Measurements from ENCODE around the gene NEUROD2.
A peak's percentile ranks its signal among the peaks of the same experiment; 100 is the strongest.

The NEUROD2 gene

DNA sequence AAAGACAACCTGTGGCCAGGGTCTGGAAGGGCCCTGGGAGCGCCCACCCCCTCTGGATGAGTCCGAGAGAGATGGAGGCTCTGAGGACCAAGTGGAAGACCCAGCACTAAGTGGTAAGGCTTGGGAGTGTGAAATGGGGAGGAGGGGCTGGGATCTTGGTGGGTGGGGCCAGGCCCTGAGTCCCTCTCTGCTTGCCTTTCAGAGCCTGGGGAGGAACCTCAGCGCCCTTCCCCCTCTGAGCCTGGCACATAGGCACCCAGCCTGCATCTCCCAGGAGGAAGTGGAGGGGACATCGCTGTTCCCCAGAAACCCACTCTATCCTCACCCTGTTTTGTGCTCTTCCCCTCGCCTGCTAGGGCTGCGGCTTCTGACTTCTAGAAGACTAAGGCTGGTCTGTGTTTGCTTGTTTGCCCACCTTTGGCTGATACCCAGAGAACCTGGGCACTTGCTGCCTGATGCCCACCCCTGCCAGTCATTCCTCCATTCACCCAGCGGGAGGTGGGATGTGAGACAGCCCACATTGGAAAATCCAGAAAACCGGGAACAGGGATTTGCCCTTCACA, 28.0 kb upstream of the NEUROD2 start:
- no peak for DNase-seq (ENCODE audit: low read depth in 2 of 2)

GRCh38 chr17:39634384-39634871, 26.7 kb upstream of the NEUROD2 start:
- no peak for DNase-seq (ENCODE audit: low read depth in 2 of 2)

GRCh38 chr17:39633570-39634183, 26.0 kb upstream of the NEUROD2 start:
- no peak for DNase-seq (ENCODE audit: low read depth in 2 of 2)

DNA sequence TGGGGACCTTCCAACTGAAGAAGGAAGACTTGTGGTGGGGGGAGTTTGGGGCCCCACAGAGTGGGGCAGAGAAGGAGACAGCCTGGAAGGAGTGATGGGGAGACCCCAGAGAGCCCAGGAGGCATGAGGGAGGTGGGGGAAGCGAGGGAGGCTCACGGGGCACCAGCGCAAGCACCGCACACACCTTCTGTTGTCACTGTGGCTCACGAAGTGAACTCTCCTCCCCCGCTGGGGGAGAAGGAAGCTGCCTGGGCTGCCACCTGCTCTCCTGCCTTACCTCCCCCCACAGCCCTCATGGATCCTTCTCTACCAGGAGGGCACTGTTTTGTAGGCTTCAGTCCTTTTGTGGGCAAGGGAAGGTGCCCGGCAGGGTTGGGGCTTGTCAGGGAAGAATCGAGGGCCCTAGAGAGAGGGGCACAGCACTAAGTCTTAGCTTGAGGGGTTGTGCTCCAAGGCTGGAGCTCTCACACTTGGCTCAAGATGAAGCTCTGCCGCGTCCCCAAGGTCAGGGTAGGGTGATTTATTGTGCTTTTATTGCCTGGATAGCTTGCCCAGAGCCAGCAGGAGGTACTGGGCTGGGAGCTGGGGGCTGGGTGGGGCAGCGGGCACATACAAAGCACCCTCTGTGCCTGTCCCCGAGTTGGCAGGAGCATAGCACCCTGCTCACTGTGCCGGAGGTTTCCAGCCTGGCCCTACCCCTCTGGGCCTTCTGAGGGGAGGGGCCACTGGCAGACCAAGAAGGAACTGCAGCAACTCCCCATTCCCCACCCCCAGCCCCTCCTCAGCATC, 24.6 kb upstream of the NEUROD2 start:
- DNase-seq (ENCODE audit: low read depth in 2 of 2): no peak

DNA sequence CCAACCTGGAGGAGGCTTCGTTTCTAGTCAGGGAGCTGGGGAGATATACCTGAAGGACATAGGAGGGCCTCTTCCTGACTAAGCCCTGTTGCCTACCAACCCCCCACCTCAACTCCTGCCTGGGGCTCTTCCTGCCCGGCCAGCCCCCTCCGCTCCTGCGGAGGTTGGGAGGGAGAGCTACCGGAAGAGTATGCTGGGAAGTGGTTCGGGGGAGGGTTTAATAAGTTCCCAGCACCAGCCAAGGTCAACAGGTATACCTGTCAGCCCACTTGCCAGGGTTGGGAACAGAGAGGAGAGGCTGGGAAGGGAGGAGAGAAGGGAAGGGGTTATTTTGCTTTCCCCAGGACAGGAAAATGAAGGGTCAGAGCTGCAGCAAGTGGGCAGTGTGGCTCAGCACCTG, 23.7 kb upstream of the NEUROD2 start:
- no peak for DNase-seq (ENCODE audit: low read depth in 2 of 2)

- no peak for DNase-seq (ENCODE audit: low read depth in 2 of 2)
These were observed 22.2 kb upstream of the NEUROD2 start for GRCh38 chr17:39629898-39630297.

- DNase-seq (ENCODE audit: low read depth in 2 of 2): no peak
These were observed 21.8 kb upstream of the NEUROD2 start for GRCh38 chr17:39629494-39629880.

DNA sequence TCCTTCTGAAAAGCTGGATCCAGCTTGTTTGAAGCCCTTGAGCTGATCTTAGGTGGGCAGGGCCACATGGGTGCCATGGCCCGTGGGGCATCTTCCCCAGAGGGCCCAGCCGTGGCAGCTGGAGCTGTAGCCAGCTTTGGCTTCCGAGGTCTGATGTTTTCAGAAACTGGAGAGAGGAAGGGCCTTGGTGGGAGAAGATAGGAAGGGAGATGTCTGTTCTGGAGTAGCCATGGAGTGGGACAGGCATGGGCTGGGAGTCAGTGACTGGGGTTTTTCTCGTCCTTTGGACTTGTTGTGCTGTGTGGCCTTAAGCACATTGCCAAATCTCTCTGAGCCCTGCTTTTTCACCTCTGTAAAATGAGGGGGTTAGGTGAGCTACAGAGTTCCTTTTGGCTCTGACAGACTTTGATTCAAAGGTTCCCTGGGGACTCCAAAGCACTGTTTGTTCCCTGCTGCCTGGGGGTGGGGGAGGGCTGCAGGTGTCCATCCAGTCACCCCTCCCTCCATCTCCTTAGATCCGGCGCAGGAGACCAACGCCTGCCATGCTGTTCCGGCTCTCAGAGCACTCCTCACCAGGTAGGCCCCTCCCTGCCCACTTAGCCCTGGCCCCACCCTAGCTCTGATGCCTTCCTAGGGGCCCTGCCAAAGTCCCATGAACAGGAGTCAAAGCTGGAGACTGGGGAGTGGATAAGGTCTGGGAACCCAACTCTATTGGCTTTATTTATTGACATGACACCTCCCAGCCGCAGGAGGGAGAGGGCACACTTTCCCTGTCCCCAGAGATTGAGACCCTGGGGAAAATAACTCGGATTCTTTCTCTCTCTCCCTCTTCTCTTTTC, 21.2 kb upstream of the NEUROD2 start:
- no peak for DNase-seq (ENCODE audit: low read depth in 2 of 2)

DNA sequence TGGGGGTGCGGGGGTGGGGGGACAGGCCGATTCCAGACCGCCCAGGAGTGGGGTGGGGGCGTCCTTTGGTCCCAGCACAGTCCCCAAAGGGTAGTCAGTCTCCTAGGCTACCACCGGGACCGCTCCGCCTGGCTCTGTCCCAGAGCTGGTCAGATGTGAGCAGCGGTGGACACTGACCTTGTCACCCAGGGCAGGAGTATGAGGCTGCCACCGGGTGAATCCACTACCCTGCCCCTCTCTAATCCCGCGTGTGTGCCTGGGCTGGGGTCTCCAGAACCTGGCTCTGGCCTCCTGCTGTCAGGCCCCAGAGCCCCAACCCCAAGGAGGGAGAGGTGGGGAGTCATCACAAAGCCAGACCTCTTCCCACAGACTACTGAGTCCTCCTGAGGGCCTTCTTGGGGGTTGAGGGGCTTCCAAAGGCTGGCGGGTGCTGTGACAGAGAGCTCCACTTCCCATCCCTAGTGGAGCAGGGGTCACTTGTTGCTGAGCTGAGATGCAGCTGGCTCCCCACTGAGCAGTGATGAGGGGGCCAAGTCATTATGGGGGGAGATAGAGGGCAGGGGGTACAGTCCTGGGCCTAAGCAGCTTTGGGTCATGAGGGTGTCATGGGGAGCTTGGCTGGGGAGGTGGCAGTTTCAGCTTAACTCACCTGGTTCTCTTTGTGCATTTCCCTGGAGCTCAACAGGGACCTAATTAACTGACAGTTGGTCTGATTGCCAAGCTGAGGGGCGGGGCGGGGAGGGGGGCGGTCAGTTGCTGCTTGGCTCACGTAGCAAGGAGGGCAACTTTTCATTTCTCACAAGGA, 20.2 kb upstream of the NEUROD2 start:
- no peak for DNase-seq (ENCODE audit: low read depth in 2 of 2)

- DNase-seq (ENCODE audit: low read depth in 2 of 2): no peak
These were observed 19.5 kb upstream of the NEUROD2 start for GRCh38 chr17:39627047-39627711.

DNA sequence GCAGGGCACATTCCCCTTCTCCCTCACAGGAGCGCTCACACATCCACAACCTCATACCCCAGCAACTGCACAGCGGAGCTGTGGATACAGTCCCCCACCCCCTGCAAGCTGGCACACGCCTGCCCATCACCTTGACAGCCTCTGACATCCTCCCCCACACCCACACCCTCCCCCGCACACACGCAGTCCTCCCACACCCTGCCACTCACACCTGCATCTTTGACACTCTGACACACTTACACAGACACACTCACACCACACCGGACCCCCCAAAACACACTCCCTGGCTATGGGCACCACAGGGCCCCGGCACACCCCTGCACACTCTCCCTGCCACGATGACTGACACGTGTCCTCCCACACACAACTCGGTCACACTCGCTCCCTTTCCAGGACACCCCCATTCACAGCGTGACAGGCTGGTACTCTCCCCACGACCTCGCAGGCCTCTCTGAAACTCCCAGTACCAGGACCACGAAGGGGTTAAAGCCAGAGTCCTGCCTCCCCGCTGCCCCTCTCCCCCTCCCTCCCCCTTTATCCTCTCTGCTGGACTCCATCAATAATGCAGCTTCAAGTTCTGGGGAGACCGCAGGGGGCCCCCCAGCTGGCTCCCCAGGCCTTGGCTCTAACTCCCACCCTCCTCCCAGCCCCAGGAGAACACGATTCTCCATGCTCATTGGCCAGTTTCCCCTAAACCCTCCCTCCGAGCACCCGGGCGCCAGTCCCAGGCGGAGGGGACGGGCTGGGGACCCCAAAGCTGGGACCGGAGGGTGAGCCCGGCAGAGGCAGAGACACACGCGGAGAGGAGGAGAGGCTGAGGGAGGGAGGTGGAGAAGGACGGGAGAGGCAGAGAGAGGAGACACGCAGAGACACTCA, 18.7 kb upstream of the NEUROD2 start, which contains the start of gene PPP1R1B:
PPP1R1B (plus strand) TSS at position 782 of the 876 bp plus-strand sequence. CDS start 441 bp downstream, outside the sequence.
- DNase-seq (ENCODE audit: low read depth in 2 of 2): no peak

DNA sequence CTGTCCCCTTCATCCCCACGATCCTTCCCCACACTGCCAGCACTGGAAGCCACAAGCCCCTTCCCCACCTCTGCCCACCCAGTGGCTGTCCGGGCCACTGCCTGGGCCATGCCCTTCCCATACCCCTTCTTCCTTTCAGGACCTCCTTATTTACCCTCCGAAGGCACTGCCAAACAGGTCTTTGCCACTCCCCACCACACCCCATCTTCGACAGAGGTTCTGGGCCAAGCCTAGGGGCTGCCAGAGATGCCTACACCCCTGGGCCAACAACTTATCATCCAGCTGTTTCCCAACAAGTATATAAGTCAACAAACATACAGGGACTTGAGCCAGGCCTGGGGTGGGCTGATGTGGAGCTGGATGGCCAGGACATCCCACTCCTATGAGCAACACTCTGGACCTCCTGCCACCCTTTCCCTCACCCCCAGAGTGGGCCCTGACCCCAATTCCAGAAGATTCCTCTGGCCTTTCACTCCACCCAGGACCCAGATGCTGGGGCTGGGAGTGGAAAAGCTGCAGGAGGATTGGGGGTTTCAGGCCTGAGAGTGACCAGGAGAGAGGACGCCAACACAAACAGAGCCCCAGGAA, 17.6 kb upstream of the NEUROD2 start:
- no peak for DNase-seq (ENCODE audit: low read depth in 2 of 2)

DNA sequence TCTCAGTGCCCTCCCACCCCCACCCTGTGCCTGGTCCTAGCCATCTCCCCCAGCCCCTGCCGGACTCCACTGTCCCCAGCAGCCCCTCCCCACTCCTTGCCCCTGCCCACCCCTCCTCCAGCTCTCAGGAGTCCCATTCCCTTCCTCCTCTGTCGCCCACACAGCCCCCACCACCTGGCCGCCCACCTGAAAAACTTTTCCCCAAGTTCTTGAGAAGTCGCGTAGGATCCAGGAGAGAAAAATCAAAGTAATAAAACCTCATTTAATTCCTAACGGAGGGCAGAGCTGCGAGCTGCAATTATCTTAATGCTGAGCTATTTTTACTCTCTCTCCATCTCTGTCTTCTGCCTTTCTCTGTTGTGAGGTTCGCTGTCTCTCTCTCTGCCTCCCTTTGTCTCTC, 16.6 kb upstream of the NEUROD2 start:
- DNase-seq (ENCODE audit: low read depth in 2 of 2): no peak

- DNase-seq (ENCODE audit: low read depth in 2 of 2): peak; percentile 56 to 66
These were observed 15.7 kb upstream of the NEUROD2 start for GRCh38 chr17:39623356-39623950.

DNA sequence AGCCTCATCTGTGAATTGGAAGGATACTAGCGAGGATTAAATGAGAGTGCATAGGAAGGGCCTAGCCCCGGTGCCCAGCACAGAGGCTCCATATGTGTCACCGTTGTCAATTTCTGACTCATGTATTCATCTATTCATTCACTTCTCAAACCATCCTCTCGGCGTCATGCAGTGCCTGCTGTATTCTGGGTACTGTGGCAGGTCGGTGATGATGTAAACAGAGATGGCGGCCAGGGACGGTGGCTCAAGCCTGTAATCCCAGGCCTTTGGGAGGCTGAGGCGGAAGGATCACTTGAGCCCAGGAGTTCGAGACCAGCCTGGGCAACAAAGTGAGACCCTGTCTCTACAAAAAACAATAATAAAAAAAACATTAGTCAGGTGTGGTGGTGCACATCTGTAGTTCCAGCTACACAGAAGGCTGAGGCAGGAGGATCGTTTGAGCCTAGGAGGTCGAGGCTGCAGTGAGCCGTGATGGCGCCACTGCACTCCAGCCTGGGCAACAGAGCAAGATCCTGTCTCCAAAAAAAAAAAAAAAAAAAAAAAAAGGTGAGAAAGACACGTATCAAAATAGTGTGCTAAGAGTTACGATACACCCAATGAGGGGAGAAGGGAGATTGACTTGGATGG, 14.8 kb upstream of the NEUROD2 start:
- no peak for DNase-seq (ENCODE audit: low read depth in 2 of 2)

DNA sequence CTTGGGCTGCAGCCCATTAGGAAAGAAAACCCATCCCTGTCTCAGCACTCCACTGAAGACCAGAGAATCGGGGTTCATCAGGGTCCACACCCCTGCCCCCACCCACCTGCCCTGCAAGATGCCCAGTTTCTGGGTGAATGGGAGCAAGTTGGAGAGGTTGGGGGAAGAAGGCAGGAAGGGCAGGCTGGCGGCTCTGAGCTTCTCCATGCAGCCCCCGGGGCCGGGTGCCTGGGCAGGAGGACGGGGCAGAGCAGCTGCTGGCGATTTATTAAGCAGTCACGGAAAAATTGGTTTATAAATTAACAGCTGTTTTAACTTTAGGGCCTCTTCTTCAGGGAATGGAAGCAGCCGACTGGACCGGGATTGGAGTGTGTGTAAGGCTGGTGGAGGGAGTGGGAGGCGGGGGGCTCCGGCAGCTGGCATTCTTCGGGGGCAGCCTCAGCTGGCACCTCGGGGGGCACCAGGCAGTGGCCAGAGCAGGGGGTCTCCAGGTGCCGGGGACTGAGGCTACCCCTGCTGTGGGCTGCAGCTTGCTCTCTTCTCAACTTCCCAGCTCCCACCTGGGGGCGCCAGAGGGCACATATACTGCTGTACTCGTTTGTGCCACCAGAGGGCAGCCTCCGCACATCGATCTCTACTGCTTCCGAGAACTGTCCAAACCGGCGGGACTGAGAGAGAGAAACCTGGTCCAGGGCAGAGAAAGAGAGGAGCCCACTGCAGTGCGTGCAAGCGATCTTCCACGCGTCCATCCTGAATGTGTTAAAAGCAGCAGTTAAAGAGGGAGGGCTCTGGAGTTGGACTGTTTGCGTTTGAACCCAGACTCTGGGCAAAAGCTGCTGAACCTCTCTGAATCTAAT, 14.0 kb upstream of the NEUROD2 start:
- DNase-seq (ENCODE audit: low read depth in 2 of 2): peak; percentile 65 to 66

- DNase-seq (ENCODE audit: low read depth in 2 of 2): no peak
These were observed 12.0 kb upstream of the NEUROD2 start for GRCh38 chr17:39619786-39620101.

Measured in stimulated activated CD8-positive, alpha-beta memory T cell treated with anti-CD3 and anti-CD28 coated beads, Interleukin-15, amount 100 ng/mL, for 4 hours (primary cell).